ENCODE data around the gene UBA52.

DNA sequence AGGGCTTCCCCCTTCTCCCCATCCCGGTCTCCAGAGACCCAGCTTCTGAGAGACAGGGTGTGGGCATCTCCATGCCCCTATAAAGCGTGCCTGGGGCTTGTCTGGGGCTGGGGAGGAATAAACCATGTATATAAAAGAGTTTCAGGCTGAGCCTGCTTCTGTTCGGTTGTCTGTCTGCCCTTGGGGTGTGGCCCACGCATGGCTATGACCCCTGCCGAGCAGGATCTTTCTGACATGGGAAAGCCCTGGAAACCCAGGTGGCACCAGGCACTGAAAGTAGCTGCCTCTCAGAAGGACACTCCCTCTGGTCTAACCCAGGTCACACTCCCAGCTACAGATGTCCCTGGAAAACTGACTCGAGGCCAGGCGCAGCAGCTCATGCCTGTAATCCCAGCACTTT, 49.2 kb downstream of the UBA52 start:
- TF ChIP-seq, protein P1, sequence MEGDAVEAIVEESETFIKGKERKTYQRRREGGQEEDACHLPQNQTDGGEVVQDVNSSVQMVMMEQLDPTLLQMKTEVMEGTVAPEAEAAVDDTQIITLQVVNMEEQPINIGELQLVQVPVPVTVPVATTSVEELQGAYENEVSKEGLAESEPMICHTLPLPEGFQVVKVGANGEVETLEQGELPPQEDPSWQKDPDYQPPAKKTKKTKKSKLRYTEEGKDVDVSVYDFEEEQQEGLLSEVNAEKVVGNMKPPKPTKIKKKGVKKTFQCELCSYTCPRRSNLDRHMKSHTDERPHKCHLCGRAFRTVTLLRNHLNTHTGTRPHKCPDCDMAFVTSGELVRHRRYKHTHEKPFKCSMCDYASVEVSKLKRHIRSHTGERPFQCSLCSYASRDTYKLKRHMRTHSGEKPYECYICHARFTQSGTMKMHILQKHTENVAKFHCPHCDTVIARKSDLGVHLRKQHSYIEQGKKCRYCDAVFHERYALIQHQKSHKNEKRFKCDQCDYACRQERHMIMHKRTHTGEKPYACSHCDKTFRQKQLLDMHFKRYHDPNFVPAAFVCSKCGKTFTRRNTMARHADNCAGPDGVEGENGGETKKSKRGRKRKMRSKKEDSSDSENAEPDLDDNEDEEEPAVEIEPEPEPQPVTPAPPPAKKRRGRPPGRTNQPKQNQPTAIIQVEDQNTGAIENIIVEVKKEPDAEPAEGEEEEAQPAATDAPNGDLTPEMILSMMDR (conservative IDR thresholded peaks at IDR 0.05 in 1 of 2, IDR thresholded peaks at IDR 0.05 in 1 of 2; ENCODE audit: low read depth in 1 of 2, low read length in 2 of 2) = no peak
- no peak for TF ChIP-seq EZH2 (IDR thresholded peaks at IDR 0.05; ENCODE audit: low read length, missing control alignments)

All from fibroblast of lung (primary cell).